CD14-positive monocyte (primary cell): ENCODE results near the gene ERFE. TPM values are rescaled to one million over a fixed set of nuclear protein-coding genes. Genes with fewer than 3 reads are reported as not detected.

Experiments used
- DNase-seq, 3 donors: peaks; one replicate each; pipeline ENCODE4 v3.0.0-alpha.2; 2011 to 2022
- H2AFZ ChIP-seq: 2 replicates; pipeline ENCODE4 v1.6.0; 2012; ENCODE audit warnings: mild to moderate bottlenecking, low read depth, low read length, inconsistent platforms; ENCODE audit not compliant: insufficient read depth, poor library complexity, severe bottlenecking
- H3K27ac ChIP-seq, 2 donors: 1 replicate in 1 of 2; 2 replicates in 1 of 2; pipeline ENCODE4 v1.5.1; 2012 to 2013; ENCODE audit warnings: low read length in 2 of 2, control low read depth in 1 of 2, inconsistent platforms in 1 of 2, low read depth in 1 of 2, mild to moderate bottlenecking in 1 of 2
- H3K27me3 ChIP-seq, 2 donors: one replicate each; pipeline versions ENCODE4 v1.6.0 to v1.6.1; 2011 to 2013; ENCODE audit warnings: low read length in 2 of 2; ENCODE audit not compliant: control insufficient read depth in 2 of 2, insufficient read depth in 2 of 2
- H3K36me3 ChIP-seq, 2 donors: replicated peaks in 1 of 2; 1 replicate in 1 of 2; 2 replicates in 1 of 2; pipeline versions ENCODE4 v1.5.1 to v1.6.1; 2012 to 2013; ENCODE audit warnings: low read length in 2 of 2, control low read depth in 1 of 2, inconsistent platforms in 1 of 2, mild to moderate bottlenecking in 1 of 2; ENCODE audit not compliant: insufficient read depth in 2 of 2, control insufficient read depth in 1 of 2
- H3K4me1 ChIP-seq, 2 donors: 1 replicate in 1 of 2; 2 replicates in 1 of 2; pipeline versions ENCODE4 v1.5.1 to v1.6.1; 2012 to 2013; ENCODE audit warnings: low read length in 2 of 2, control low read depth in 1 of 2, inconsistent platforms in 1 of 2, mild to moderate bottlenecking in 1 of 2, moderate library complexity in 1 of 2; ENCODE audit not compliant: insufficient read depth in 2 of 2, control insufficient read depth in 1 of 2
- H3K4me2 ChIP-seq: replicated peaks from 2 replicates; pipeline ENCODE3; 2012; ENCODE audit warnings: low read length, moderate library complexity, mild to moderate bottlenecking; ENCODE audit not compliant: poor library complexity, severe bottlenecking; ENCODE audit errors: extremely low read depth
- H3K4me3 ChIP-seq, 3 experiments: fragments of 200-600 bp in 1 of 3; sonication (generic) in 1 of 3; replicated peaks in 1 of 3; 1 replicate in 2 of 3; 2 replicates in 1 of 3; pipeline ENCODE4 v1.5.1; 2011 to 2013; ENCODE audit warnings: low read length in 3 of 3, mild to moderate bottlenecking in 3 of 3, control low read depth in 2 of 3, low read depth in 2 of 3, inconsistent platforms in 1 of 3, moderate library complexity in 1 of 3
- H3K79me2 ChIP-seq: 2 replicates; pipeline ENCODE4 v1.6.0; 2012; ENCODE audit warnings: mild to moderate bottlenecking, control low read depth, inconsistent platforms, low read length, moderate library complexity; ENCODE audit not compliant: insufficient read depth
- H3K9ac ChIP-seq: 2 replicates; pipeline ENCODE4 v1.6.0; 2017; ENCODE audit warnings: low read length, mild to moderate bottlenecking; ENCODE audit not compliant: insufficient read depth, poor library complexity, severe bottlenecking
- H3K9me3 ChIP-seq, 2 donors: replicated peaks in 1 of 2; 1 replicate in 1 of 2; 2 replicates in 1 of 2; pipeline versions ENCODE4 v1.5.1 to v1.6.1; 2012 to 2013; ENCODE audit warnings: low read length in 2 of 2, control low read depth in 1 of 2; ENCODE audit not compliant: control insufficient read depth in 1 of 2, insufficient read depth in 1 of 2
- H4K20me1 ChIP-seq: 2 replicates; pipeline ENCODE4 v1.6.0; 2012; ENCODE audit warnings: mild to moderate bottlenecking, low read length, control low read depth, moderate library complexity; ENCODE audit not compliant: insufficient read depth
- H3K27ac Mint-ChIP-seq, 7 donors: one replicate each; pipeline ENCODE4 v1.8.0; 2020; ENCODE audit warnings: mild to moderate bottlenecking in 7 of 7, mixed read lengths in 7 of 7, moderate library complexity in 6 of 7, inconsistent platforms in 2 of 7
- H3K27me3 Mint-ChIP-seq, 3 donors: one replicate each; pipeline ENCODE4 v1.8.0; 2021 to 2022; ENCODE audit warnings: low read depth in 3 of 3, mild to moderate bottlenecking in 3 of 3, mixed read lengths in 3 of 3, moderate library complexity in 3 of 3, inconsistent platforms in 1 of 3
- H3K36me3 Mint-ChIP-seq, 2 donors: one replicate each; pipeline ENCODE4 v1.8.0; 2020; ENCODE audit warnings: mixed read lengths in 2 of 2, inconsistent platforms in 1 of 2, mild to moderate bottlenecking in 1 of 2
- H3K4me1 Mint-ChIP-seq: one replicate; pipeline ENCODE4 v1.8.0; 2020; ENCODE audit warnings: mild to moderate bottlenecking, mixed read lengths
- H3K4me3 Mint-ChIP-seq, 2 donors: one replicate each; pipeline ENCODE4 v1.8.0; 2020; ENCODE audit warnings: mild to moderate bottlenecking in 2 of 2, mixed read lengths in 2 of 2, moderate library complexity in 1 of 2
- H3K9me3 Mint-ChIP-seq, 7 donors: one replicate each; pipeline ENCODE4 v1.8.0; 2020 to 2022; ENCODE audit warnings: mixed read lengths in 7 of 7, mild to moderate bottlenecking in 6 of 7, moderate library complexity in 6 of 7, inconsistent platforms in 2 of 7
- WGBS: methylation state at CpG from one replicate; pipeline ENCODE4 v1.1.5; 2013; ENCODE audit warnings: missing lambda C conversion rate; ENCODE audit not compliant: insufficient coverage; 5-methylcytosine and 5-hydroxymethylcytosine counted together
- intact Hi-C, 2 donors: fragments of 100-400 bp; cut with micrococcal nuclease; formaldehyde crosslinking; loops; one replicate each; pipeline versions ENCODE4 v1.15.0 to v1.15.1; 2023
- polyA plus RNA-seq, 3 donors: library from polyadenylated mRNA; depleted of rRNA in 1 of 3; unstranded in 2 of 3; stranded (reverse) in 1 of 3; fragments of 300-500 nt in 2 of 3; fragments of >200 nt in 1 of 3; fragmentation: Illumina TruSeq in 2 of 3; gene quantifications; 1 replicate in 2 of 3; 2 replicates in 1 of 3; pipeline ENCODE4 v1.2.3, GENCODE V29; 2012 to 2021
- TF ChIP-seq, protein P1 (sequence below): fragments of 200-600 bp; IDR thresholded peaks from one replicate; pipeline ENCODE4 v1.8.0; 2022; ENCODE audit warnings: antibody characterized with exemption, mild to moderate bottlenecking

The ERFE gene
- polyA plus RNA-seq, 3 donors = not detected

DNA sequence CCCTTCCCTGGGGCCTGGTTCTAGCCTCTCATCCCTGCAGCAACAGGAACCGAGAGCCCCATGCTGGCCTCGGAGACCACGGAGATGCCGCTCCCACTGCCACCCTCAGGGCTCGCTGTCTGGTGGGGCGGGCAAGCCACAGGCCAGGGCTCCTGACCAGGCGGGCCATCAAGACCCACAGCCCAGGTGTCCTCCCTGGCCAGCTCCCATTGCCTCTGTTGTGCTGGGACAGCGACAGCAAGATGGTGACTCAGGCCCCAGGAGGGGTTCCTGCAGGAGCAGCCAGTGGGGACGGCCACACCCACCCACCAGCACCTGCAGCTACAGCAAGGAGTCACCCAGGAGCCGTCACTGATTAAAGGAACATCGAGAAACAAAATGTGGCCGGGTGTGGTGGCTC lies 12.9 kb upstream of the ERFE start:
- no peak overlapping the region for H3K4me3 Mint-ChIP-seq
- H3K4me1 ChIP-seq = peaks cover 16 to 17% of the 10 kb centered on the region in 2 donors
- no peaks in the 10 kb centered on the region for H4K20me1 ChIP-seq
- no peaks in the 10 kb centered on the region for H3K79me2 ChIP-seq
- intact Hi-C loops = no loop called here
- no peak overlapping the region for H3K4me2 ChIP-seq
- TF ChIP-seq, protein P1, sequence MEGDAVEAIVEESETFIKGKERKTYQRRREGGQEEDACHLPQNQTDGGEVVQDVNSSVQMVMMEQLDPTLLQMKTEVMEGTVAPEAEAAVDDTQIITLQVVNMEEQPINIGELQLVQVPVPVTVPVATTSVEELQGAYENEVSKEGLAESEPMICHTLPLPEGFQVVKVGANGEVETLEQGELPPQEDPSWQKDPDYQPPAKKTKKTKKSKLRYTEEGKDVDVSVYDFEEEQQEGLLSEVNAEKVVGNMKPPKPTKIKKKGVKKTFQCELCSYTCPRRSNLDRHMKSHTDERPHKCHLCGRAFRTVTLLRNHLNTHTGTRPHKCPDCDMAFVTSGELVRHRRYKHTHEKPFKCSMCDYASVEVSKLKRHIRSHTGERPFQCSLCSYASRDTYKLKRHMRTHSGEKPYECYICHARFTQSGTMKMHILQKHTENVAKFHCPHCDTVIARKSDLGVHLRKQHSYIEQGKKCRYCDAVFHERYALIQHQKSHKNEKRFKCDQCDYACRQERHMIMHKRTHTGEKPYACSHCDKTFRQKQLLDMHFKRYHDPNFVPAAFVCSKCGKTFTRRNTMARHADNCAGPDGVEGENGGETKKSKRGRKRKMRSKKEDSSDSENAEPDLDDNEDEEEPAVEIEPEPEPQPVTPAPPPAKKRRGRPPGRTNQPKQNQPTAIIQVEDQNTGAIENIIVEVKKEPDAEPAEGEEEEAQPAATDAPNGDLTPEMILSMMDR = no peak
- H3K9ac ChIP-seq = no peak overlapping the region
- DNase-seq = no peak
- no peak overlapping the region for H3K4me3 ChIP-seq
- no peaks in the 10 kb centered on the region for H3K9me3 ChIP-seq
- H2AFZ ChIP-seq = no peak overlapping the region
- H3K27ac ChIP-seq = no peak overlapping the region
- no peak overlapping the region for H3K27ac Mint-ChIP-seq
- 75% methylated on average over 6 of the region's 12 CpGs for WGBS
- H3K27me3 Mint-ChIP-seq = peaks cover 0 to 3% (median 0%) of the 10 kb centered on the region in 3 donors
- H3K36me3 ChIP-seq = no peaks in the 10 kb centered on the region
- H3K36me3 Mint-ChIP-seq = no peaks in the 10 kb centered on the region
- no peaks in the 10 kb centered on the region for H3K27me3 ChIP-seq
- H3K9me3 Mint-ChIP-seq = peaks cover 0 to 4% (median 0%) of the 10 kb centered on the region in 7 donors
- H3K4me1 Mint-ChIP-seq = peaks cover 23% of the 10 kb centered on the region

DNA sequence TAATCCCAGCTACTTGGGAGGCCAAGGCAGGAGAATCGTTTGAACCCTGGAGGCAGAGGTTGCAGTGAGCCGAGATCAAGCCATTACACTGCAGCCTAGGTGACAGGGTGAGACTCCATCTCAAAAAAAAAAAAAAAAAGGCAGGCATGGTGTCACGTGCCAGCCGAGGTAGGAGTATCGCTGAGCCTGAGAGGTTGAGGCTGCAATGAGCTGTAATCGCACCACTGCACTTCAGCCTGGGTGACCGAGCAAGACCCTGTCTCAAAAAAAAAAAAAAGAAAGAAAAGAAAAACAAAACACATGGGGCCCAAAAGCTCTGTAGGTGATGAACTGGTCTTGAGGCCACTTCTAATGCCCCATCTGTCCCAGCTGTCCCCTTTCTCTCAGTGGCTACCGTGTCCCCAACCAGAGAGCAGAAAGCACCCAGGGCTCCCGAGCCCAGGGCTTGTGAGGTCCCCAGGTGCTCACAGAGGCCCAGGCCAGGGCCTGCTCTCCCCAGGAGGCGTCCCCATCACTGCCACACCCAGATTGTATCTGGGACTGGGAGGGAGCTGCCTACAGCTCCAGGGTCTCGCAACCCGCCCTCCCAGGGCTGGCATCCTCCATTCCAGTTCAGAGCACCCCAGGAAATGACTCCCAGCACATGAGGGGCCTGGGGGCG lies 11.8 kb upstream of the ERFE start:
- Histone ChIP-seq H3K9ac (no peak overlapping the region), H3K4me2 (no peak overlapping the region)
- 84% methylated on average over 8 of the region's 13 CpGs for WGBS

More for the DNA sequence above, 11.8 kb upstream of the ERFE start:
- no peaks in the 10 kb centered on the region for H4K20me1 ChIP-seq
- H3K27me3 ChIP-seq = no peaks in the 10 kb centered on the region
- no peaks in the 10 kb centered on the region for H3K36me3 Mint-ChIP-seq
- H3K27ac ChIP-seq = no peak overlapping the region
- H3K9me3 ChIP-seq = no peaks in the 10 kb centered on the region
- peaks cover 11% of the 10 kb centered on the region for H3K4me1 Mint-ChIP-seq
- TF ChIP-seq, protein P1 = no peak
- H3K4me1 ChIP-seq = peaks cover 4 to 5% of the 10 kb centered on the region in 2 donors
- DNase-seq = no peak
- peaks cover 0 to 4% (median 0%) of the 10 kb centered on the region in 7 donors for H3K9me3 Mint-ChIP-seq
- H3K4me3 Mint-ChIP-seq = no peak overlapping the region
- H3K27ac Mint-ChIP-seq = no peak overlapping the region
- no peak overlapping the region for H3K4me3 ChIP-seq
- no peaks in the 10 kb centered on the region for H3K79me2 ChIP-seq
- intact Hi-C loops = no loop called here
- H3K36me3 ChIP-seq = no peaks in the 10 kb centered on the region
- peaks cover 0 to 2% (median 0%) of the 10 kb centered on the region in 3 donors for H3K27me3 Mint-ChIP-seq
- H2AFZ ChIP-seq = no peak overlapping the region
